GM13976 (cell line): ENCODE measurements around the gene LSR.

Source experiments
- DNase-seq: peaks from one replicate; pipeline ENCODE4 v3.0.0; 2012; ENCODE audit warnings: low spot score
- in situ Hi-C: fragments of 300-500 bp; cut with MboI; formaldehyde crosslinking; loops from one replicate; pipeline ENCODE4 v1.12.0; 2022; ENCODE audit warnings: low sequenced_read_pairs, mixed read lengths, inconsistent platforms; ENCODE audit not compliant: unreplicated experiment
- TF ChIP-seq, protein P1 (sequence below): IDR thresholded peaks from 2 replicates; pipeline ENCODE4 v1.5.1; 2012; ENCODE audit warnings: borderline replicate concordance, mild to moderate bottlenecking; ENCODE audit not compliant: insufficient read depth; ENCODE audit errors: extremely low read depth, missing control alignments, control extremely low read depth

Gene LSR

DNA sequence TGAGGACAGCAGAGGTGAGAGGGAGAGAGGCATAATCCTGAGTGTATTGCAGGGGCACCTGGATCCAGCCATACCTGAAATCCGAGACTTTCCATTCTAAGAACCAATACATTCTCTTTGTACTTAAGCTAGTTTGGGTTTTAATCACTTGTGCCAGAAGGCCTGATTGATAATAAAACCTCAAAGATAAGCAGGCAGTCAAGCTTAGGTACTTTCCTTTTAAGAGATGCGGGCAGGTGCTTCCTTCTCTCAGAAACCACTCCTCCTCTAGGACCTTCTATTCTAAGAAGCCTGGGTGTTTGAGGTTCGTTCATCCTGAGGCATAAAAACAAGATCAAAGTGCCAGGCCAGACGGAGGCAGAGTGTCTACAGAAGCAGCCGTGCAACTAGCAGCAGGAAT lies 42.4 kb upstream of the LSR start:
- TF ChIP-seq, protein P1, sequence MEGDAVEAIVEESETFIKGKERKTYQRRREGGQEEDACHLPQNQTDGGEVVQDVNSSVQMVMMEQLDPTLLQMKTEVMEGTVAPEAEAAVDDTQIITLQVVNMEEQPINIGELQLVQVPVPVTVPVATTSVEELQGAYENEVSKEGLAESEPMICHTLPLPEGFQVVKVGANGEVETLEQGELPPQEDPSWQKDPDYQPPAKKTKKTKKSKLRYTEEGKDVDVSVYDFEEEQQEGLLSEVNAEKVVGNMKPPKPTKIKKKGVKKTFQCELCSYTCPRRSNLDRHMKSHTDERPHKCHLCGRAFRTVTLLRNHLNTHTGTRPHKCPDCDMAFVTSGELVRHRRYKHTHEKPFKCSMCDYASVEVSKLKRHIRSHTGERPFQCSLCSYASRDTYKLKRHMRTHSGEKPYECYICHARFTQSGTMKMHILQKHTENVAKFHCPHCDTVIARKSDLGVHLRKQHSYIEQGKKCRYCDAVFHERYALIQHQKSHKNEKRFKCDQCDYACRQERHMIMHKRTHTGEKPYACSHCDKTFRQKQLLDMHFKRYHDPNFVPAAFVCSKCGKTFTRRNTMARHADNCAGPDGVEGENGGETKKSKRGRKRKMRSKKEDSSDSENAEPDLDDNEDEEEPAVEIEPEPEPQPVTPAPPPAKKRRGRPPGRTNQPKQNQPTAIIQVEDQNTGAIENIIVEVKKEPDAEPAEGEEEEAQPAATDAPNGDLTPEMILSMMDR = no peak

DNA sequence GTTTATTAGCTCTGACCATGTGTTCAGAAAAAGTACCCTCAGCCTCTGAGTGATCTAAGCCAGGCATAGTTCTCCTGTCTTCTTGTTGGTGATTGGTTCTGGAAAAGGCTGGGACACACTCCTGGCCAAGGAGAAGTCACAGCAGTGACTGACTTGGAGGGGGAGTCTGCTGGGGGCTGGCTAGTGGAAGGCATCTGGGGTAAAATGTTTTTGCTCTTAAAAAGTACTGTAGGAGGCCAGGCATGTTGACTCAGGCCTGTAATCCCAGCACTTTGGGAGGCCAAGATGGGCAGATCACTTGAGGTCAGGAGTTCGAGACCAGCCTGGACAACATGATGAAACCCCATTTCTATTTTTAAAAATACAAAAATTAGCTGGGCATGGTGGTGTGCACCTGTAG lies 41.9 kb upstream of the LSR start:
- DNase-seq = no peak
- in situ Hi-C loops = no loop called here
- TF ChIP-seq, protein P1 = no peak

More for the DNA sequence above, 42.4 kb upstream of the LSR start:
- in situ Hi-C loops = no loop called here
- no peak for DNase-seq

DNA sequence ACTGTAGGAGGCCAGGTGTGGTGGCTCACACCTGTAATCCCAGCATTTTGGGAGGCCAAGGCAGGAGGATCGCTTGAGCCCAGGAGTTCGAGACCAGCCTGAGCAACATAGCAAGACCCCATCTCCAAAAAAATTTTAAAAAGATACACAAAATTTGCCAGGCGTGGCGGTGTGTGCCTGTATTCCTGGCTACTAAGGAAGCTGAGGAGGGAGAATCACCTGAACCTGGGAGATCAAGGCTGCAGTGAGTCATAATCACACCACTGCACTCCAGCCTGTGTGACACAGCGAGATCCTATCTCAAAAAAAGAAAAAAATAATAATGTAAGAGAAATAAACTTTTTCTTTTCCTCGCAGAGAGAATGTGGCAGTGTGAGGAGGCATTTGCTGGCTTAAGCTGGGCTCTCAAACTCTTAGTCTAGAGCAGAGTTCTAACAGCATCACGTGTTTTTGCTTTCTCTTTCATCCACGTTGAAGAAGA lies 41.4 kb upstream of the LSR start:
- TF ChIP-seq, protein P1 = no peak
- in situ Hi-C loops = no loop called here
- DNase-seq = no peak

DNA sequence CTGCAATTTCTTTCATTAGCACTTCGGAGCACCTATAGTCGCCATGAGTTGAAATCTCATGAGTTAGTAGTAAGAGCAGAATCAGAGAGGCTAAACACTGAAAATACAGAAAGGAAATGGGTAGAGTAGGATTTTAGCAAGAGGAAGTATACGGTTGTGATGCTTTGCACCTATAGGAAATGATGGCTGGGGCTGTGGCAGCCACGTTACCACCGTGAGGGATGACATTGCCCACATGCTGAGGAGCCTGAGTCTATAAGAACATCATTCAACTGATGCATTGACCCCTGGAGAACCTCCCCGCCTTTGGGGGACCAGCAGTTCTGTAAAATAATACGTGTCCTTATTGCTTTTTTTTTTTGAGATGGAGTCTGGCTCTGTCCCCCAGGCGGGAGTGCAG lies 40.7 kb upstream of the LSR start:
- no peak for DNase-seq
- in situ Hi-C loops = no loop called here
- TF ChIP-seq, protein P1 = no peak

DNA sequence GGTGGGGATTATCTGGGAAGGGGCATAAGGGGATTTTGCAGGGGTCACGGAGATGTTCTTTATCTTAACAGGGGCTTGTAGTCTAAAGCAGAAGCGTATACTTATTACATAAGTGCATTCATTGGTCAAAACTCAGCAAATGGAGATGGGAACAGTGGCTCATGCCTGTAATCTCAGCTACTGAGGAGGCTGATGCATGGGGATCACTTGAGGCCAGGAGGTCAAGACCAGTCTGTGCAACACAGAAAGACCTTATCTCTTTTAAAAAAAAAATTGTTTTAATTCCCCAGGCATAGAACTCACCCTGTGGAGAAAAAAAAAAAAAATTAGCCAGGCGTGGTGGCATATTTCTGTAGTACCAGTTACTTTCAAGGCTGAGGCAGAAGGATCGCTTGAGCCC lies 39.2 kb upstream of the LSR start:
- TF ChIP-seq, protein P1 = no peak
- in situ Hi-C loops = no loop called here
- DNase-seq = no peak

DNA sequence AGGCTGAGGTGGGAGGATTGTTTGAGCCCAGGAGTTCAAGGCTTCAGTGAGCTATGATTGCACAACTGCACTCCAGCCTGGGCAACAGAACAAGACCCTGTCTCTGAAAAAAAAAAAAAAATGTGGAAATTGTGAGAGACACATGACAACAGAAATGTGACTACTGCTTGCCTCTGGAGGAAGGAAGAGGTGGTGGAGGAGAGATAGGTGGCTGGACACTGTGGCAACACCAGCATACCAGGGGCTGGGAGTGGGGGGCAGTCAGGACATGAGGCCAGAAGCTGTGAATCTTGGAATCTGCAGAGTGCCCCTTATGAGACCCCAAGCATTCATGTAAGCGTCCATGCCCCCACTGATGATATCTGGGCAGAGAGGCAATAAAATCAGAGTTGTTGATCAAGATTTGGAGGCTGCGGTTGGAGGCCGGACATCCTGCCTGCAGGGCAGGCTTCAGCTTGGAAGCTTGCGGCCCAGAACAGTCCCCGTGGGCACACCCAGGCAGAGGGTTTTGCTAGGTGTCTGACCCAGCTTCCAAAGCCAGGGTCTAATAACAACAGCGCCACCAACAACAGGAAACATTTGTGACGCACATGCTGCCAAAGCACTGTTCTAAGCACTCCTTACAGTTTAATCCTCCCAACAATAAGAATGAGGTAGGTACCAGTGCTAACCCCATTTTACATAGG lies 37.1 kb upstream of the LSR start:
- TF ChIP-seq, protein P1 = no peak
- in situ Hi-C loops = no loop called here
- no peak for DNase-seq
